Kidney (tissue), 14 donors: ENCODE data around the gene CLCNKA. TPM values are rescaled to one million over a fixed set of nuclear protein-coding genes. Genes with fewer than 3 reads are reported as not detected.

Experiments
- DNase-seq, 5 donors: peaks; one replicate each; pipeline ENCODE4 v3.0.0-alpha.2; 2013 to 2020
- FAIRE-seq: peaks from 2 replicates; lab custom pipeline; 2012; peaks lifted over from hg19 to GRCh38; lab: Jason Lieb, UNC
- H3K27ac ChIP-seq, 2 donors: one replicate each; pipeline ENCODE4 v1.7.0; 2013; ENCODE audit warnings: low read depth in 2 of 2, low read length in 2 of 2, inconsistent platforms in 1 of 2
- H3K27me3 ChIP-seq: one replicate; pipeline ENCODE4 v1.7.1; 2013; ENCODE audit warnings: low read length, inconsistent platforms; ENCODE audit not compliant: control insufficient read depth, insufficient read depth
- H3K36me3 ChIP-seq, 3 donors: one replicate each; pipeline versions ENCODE4 v1.7.0 to v1.7.1; 2013; ENCODE audit warnings: low read length in 3 of 3, control low read depth in 1 of 3, inconsistent platforms in 1 of 3; ENCODE audit not compliant: insufficient read depth in 3 of 3, control insufficient read depth in 2 of 3
- H3K4me1 ChIP-seq, 3 donors: one replicate each; pipeline versions ENCODE4 v1.7.0 to v1.7.1; 2013; ENCODE audit warnings: low read length in 3 of 3, inconsistent platforms in 1 of 3, low read depth in 1 of 3; ENCODE audit not compliant: control insufficient read depth in 2 of 3, insufficient read depth in 2 of 3
- H3K4me3 ChIP-seq, 3 donors: one replicate each; pipeline versions ENCODE4 v1.7.0 to v1.8.1; 2013; ENCODE audit warnings: low read length in 3 of 3, control low read depth in 1 of 3, inconsistent platforms in 1 of 3
- H3K9ac ChIP-seq, 3 donors: one replicate each; pipeline versions ENCODE4 v1.7.0 to v1.7.1; 2013; ENCODE audit warnings: low read length in 3 of 3, control low read depth in 1 of 3, inconsistent platforms in 1 of 3
- H3K9me3 ChIP-seq, 3 donors: one replicate each; pipeline versions ENCODE4 v1.7.0 to v1.7.1; 2013; ENCODE audit warnings: low read length in 3 of 3, control low read depth in 1 of 3, inconsistent platforms in 1 of 3; ENCODE audit not compliant: control insufficient read depth in 2 of 3, insufficient read depth in 1 of 3
- CTCF ChIP-seq: IDR thresholded peaks from 3 replicates; pipeline ENCODE4 v1.5.1; 2012; ENCODE audit warnings: mild to moderate bottlenecking, moderate library complexity, borderline replicate concordance; ENCODE audit not compliant: insufficient read depth; ENCODE audit errors: extremely low read depth
- intact Hi-C: fragments of 100-400 bp; cut with DNase I; formaldehyde crosslinking; loops from one replicate; pipeline ENCODE4 v1.11.1; 2022
- polyA plus RNA-seq: library from polyadenylated mRNA; stranded (reverse); fragments of 350-450 nt; fragmentation: Illumina TruSeq; extraction: RNeasy Lipid Tissue Mini Kit (QIAGEN cat#74804); gene quantifications from one replicate; pipeline ENCODE4 v1.2.3, GENCODE V29; 2014; ENCODE audit warnings: low read depth, low replicate concordance; ENCODE audit not compliant: insufficient read depth
- total RNA-seq: library from RNA; stranded (reverse); fragmentation: NEBNext Ultra II Directional; extraction: Animal tissue kit (Norgen Biotek cat#: 25700); gene quantifications from one replicate; pipeline ENCODE4 v1.2.1, GENCODE V29; 2021
- donor health status: control.
- donor health status: control.
- donor health status: control.
- donor health status: control.
- donor health status: control.
- donor health status: DM: yes; HTN: yes; CAD: no.
- donor health status: Normal renal cell carcinoma (clear cell type).

CLCNKA gene
- total and polyA plus RNA-seq, 2 donors from 2014 or later = 7.8 to 187 TPM

- peak overlapping the region in 2 of 3 donors; percentile 2 to 82 for H3K9ac ChIP-seq
These were observed 8.0 kb upstream of the CLCNKA start for GRCh38 chr1:16013908-16014258.

GRCh38 chr1:16014509-16015482 lies 7.0 kb upstream of the CLCNKA start:
- no peaks in the 10 kb centered on the region for H3K36me3 ChIP-seq
- H3K9me3 ChIP-seq = no peaks in the 10 kb centered on the region
- no peaks in the 10 kb centered on the region for H3K27me3 ChIP-seq
- TF ChIP-seq CTCF = no peak
- H3K4me1 ChIP-seq = peaks cover 0 to 47% (median 17%) of the 10 kb centered on the region in 3 donors
- H3K9ac ChIP-seq = peak overlapping the region in 2 of 3 donors; percentile 43 to 82
- peak overlapping the region; percentile 92 to 95 for H3K27ac ChIP-seq
- FAIRE-seq = no peak
- intact Hi-C loops = no loop called here
- DNase-seq = peak in 3 of 5 donors; percentile 64 to 74 (median 71)
- H3K4me3 ChIP-seq = no peak overlapping the region

More at GRCh38 chr1:16013908-16014258, 8.0 kb upstream of the CLCNKA start:
- intact Hi-C loops = no loop called here
- DNase-seq = no peak
- peaks cover 0 to 41% (median 17%) of the 10 kb centered on the region in 3 donors for H3K4me1 ChIP-seq
- peak overlapping the region in 1 of 3 donors; percentile 21 for H3K4me3 ChIP-seq
- H3K36me3 ChIP-seq = no peaks in the 10 kb centered on the region
- peak overlapping the region; percentile 92 to 95 for H3K27ac ChIP-seq
- no peak for TF ChIP-seq CTCF
- no peaks in the 10 kb centered on the region for H3K27me3 ChIP-seq
- no peak for FAIRE-seq
- no peaks in the 10 kb centered on the region for H3K9me3 ChIP-seq

GRCh38 chr1:16015491-16015890 lies 6.3 kb upstream of the CLCNKA start:
- Histone ChIP-seq H3K4me3 (no peak overlapping the region), H3K9me3 (no peaks in the 10 kb centered on the region), H3K27me3 (no peaks in the 10 kb centered on the region), H3K4me1 (peaks cover 0 to 47% (median 17%) of the 10 kb centered on the region in 3 donors), H3K36me3 (no peaks in the 10 kb centered on the region), H3K27ac (peak overlapping the region; percentile 92 to 95), H3K9ac (peak overlapping the region in 2 of 3 donors; percentile 49 to 82)
- TF ChIP-seq CTCF = no peak
- FAIRE-seq (no peak), DNase-seq (no peak)
- intact Hi-C loops = no loop called here
